GM18909 (cell line): ENCODE measurements around the gene CD69.

Experiments used
- ATAC-seq: cut with Tn5 transposase; IDR thresholded peaks from one replicate; pipeline ENCODE4 v1.9.1; 2021; ENCODE audit warnings: mild to moderate bottlenecking; ENCODE audit not compliant: unreplicated experiment, poor library complexity

Gene CD69

GRCh38 chr12:9760699-9761418 lies at the start of gene CD69:
TSS of gene CD69 (minus strand) at chr12:9760901. CDS start at chr12:9760820, 81 bp downstream.
- peak; percentile 40 for ATAC-seq

DNA sequence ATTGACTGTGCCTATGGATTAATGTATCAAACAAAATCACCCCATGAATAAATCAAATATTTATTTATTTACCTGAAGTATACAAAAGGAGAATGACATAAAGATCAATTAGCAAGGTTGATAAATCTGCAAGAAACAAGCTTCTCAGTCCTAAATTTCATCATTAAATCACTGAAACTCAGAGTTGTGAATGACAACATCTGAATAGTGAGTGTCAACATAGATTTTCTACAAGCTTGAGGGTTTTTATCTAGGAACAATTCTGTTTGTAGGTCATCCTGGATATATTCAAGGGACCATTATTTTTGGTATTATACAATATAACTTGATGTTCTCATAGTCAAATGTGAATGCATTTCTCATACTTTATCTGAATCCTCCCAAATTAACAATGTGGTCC lies 49.2 kb upstream of the CD69 start:
- no peak for ATAC-seq

GRCh38 chr12:9809338-9809737 lies 48.6 kb upstream of the CD69 start:
- no peak for ATAC-seq

- ATAC-seq = no peak
These were observed 47.8 kb upstream of the CD69 start for GRCh38 chr12:9808504-9808903.

- ATAC-seq = no peak
These were observed 46.0 kb upstream of the CD69 start for GRCh38 chr12:9806714-9807113.

GRCh38 chr12:9805883-9806282 lies 45.2 kb upstream of the CD69 start:
- no peak for ATAC-seq

GRCh38 chr12:9799961-9800360 lies 39.3 kb upstream of the CD69 start:
- ATAC-seq = no peak

GRCh38 chr12:9797722-9798619 lies 37.3 kb upstream of the CD69 start:
- ATAC-seq = peak; percentile 98

DNA sequence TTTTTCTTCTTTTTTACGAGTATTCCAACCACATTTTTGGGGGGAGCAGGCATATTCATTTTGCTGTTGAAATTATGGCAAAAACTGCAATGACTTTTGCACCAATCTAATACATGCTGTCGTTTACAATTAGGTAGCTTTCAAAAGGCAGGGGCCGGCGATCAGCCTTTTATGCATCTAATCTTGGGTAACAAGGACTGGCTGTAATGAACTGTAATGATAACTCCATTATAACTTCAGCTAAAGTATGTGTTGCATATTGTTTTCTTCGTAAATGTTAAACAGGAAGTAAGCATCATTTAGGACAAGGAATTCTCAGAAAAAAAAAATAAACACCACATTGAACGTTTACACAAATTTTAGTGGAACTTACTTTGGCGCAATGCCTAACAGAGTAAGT lies 36.3 kb upstream of the CD69 start:
- ATAC-seq = no peak

GRCh38 chr12:9796346-9796745 lies 35.6 kb upstream of the CD69 start:
- ATAC-seq = no peak

GRCh38 chr12:9795945-9796344 lies 35.2 kb upstream of the CD69 start:
- ATAC-seq = no peak

DNA sequence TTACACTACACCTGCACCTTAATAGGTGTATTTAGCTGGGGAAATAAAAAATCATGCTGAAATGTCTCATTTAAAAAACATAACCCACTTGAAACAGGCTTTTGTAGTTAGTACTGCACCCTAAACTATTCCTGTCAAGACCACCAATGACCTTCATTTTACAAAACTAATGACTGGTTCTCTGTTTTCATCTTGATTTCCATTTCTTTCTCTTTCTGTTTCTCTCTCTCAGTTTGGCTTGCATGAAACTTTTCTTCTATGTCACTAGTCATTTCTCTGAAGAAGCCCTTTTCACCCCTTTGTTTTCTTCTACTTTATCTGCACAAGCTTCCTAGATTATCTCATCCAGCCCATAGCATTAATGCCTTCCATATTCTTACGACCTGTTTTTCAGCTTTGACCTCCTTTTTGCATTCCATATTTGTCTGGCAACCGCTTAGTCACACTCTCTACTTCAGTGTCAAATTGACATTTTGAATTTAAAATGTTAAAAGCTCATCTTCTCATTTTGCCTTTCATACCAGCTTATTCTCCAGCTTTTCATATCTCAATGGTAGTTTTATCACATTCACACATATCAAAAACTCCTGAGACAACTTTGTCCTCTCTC lies 33.9 kb upstream of the CD69 start:
- ATAC-seq = no peak

DNA sequence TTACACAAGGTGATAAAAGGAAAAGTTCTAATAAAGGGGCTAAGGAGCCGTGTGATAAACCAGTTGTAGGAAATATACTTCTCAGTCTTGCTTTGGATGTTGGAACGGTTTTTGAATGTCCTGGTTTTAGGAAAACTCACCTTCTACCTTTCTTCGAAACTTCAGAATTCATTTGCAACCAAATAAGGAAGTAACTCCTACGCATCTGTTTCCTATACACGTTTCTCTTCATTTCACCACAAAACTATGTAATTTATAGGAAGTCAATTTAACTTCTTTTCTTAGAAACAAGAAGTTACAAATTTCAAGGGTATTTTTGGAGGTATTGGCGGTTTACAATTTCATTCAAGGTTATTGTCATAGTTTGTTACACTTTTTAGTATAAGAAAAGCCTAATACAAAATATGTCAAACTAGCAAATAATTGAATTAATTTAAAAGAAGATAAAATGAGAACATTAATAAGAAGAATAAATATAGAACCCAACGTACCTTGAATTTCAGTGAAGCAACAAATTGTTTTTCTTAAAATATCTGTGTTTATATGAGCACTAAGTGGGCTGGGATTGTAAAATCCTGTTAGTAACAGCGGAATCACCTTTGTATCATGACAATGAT lies 33.2 kb upstream of the CD69 start:
- ATAC-seq = no peak

DNA sequence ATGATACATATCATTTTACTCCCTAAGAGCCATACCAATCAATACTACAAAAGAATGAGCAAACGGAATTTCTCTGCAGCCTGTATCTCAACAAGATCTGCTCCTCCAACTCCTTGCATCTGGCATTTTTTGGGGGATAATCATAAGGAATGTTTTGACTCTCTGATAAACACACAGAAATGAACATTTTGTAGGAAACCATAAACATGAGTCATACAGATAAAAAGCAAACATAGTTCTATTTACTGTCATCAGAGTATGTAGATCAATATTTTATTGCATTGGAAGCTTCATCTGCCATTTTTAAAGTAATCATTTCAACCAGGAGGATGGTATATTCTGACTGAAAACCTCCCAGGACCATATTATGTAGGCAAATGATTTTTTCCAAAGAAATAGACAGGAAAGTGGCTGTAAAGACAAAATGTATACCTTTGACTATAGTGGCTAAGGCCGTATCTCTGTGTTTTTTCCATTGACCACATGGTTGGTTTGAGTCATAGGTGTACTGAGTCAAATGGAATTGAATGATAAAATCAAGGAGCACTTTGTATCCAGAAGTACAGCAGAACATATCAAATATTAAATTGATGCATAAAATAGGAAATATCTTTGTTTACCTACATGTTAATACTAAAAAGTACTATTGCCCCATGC lies 32.4 kb upstream of the CD69 start:
- no peak for ATAC-seq

- no peak for ATAC-seq
These were observed 31.6 kb upstream of the CD69 start for GRCh38 chr12:9792185-9792900.

GRCh38 chr12:9786726-9787717 lies 26.3 kb upstream of the CD69 start:
- ATAC-seq = no peak

DNA sequence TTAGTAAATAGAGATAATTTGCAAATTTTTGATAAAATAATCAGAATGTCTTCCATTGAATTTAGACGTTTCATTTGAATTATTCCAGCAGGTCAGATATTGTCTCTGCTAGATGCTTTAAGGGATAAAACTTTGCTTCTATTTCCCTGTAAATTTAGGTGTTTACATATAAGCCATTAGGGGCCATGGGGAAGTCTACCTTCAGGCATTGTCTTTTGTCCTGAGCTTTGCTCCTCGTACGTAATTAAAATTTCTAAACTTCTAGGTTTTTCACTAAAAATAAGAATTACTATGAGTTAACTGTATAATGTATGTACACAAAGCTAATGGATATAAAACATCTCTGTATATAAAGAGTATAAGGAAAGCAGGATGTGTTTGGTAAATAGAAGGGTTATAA lies 24.1 kb upstream of the CD69 start:
- no peak for ATAC-seq

- no peak for ATAC-seq
These were observed 23.6 kb upstream of the CD69 start for GRCh38 chr12:9784326-9784725.
